Measurements from ENCODE around the gene EVC.

- TF ChIP-seq ELF4 (IDR thresholded peaks at IDR 0.05) (no peak), SP1 (IDR thresholded peaks at IDR 0.05) (no peak)
Observed at GRCh38 chr4:5708449-5709206, 2.4 kb upstream of the EVC start, which contains the start of gene EVC2.
